Ectodermal cell (in vitro differentiated cells): ENCODE measurements around the gene ARGFX. TPM values are rescaled to one million over a fixed set of nuclear protein-coding genes. Genes with fewer than 3 reads are reported as not detected.

Experiments
- H3K27ac ChIP-seq: 2 replicates; pipeline ENCODE4 v1.7.0; 2013; ENCODE audit warnings: mild to moderate bottlenecking, low read depth, low read length; ENCODE audit not compliant: insufficient read depth, poor library complexity, severe bottlenecking
- H3K27me3 ChIP-seq: 2 replicates; pipeline ENCODE4 v1.7.0; 2013; ENCODE audit warnings: mild to moderate bottlenecking, low read length; ENCODE audit not compliant: insufficient read depth, control insufficient read depth, poor library complexity, severe bottlenecking
- H3K36me3 ChIP-seq: one replicate; pipeline ENCODE4 v1.7.0; 2013; ENCODE audit warnings: low read length; ENCODE audit not compliant: control insufficient read depth, insufficient read depth
- H3K4me1 ChIP-seq: one replicate; pipeline ENCODE4 v1.7.0; 2013; ENCODE audit warnings: low read length; ENCODE audit not compliant: control insufficient read depth, insufficient read depth
- H3K4me3 ChIP-seq: 2 replicates; pipeline ENCODE4 v1.7.0; 2013; ENCODE audit warnings: low read depth, low read length, control low read depth; ENCODE audit not compliant: insufficient read depth
- H3K9me3 ChIP-seq: 2 replicates; pipeline ENCODE4 v1.7.0; 2013; ENCODE audit warnings: mild to moderate bottlenecking, low read length, moderate library complexity; ENCODE audit not compliant: control insufficient read depth
- WGBS, 2 experiments: methylation state at CpG; one replicate each; pipeline ENCODE4 v1.1.7; 2013; ENCODE audit warnings: missing lambda C conversion rate in 2 of 2; 5-methylcytosine and 5-hydroxymethylcytosine counted together
- polyA plus RNA-seq, 4 experiments: library from polyadenylated mRNA; stranded (reverse); fragments of 50-300 nt; gene quantifications; one replicate each; pipeline ENCODE4 v1.2.3, GENCODE V29; 2013

Gene ARGFX
- not detected for polyA plus RNA-seq (2013, experiment 1 of 4)
- polyA plus RNA-seq (2013, experiment 2 of 4): not detected
- polyA plus RNA-seq (2013, experiment 3 of 4): not detected
- polyA plus RNA-seq (2013, experiment 4 of 4): not detected

DNA sequence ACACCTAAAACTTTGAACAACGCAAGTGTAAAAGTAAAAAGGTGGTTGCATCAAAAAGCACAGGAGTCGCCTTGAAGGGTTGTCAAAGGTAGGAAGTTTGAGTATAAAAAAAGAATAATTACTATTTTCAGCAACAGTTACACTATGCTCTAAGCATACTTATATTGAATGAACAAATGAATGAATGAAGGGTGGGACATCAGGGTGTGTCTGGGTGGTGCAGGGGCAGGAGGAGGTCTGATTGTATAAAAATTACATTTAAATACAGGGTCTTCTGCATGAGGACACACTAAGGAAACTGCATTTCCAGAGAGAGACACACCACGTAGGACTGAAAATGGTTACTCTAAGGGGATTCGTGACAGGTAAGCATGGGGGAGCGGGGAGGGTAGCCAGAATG lies at the start of gene ARGFX:
Gene ARGFX, plus strand, starts transcription at position 301 of the 400 bp plus-strand sequence. CDS start 2,765 bp downstream, outside the sequence.
- Histone ChIP-seq H3K9me3 (no peaks in the 10 kb centered on the region), H3K4me3 (no peak within 1 kb of the TSS), H3K4me1 (no peaks in the 10 kb centered on the region), H3K27me3 (no peaks in the 10 kb centered on the region), H3K36me3 (no peaks in the 10 kb centered on the region), H3K27ac (no peak within 1 kb of the TSS)
- 92 to 93% methylated on average over 5 of the region's 5 CpGs for WGBS, 2 experiments

DNA sequence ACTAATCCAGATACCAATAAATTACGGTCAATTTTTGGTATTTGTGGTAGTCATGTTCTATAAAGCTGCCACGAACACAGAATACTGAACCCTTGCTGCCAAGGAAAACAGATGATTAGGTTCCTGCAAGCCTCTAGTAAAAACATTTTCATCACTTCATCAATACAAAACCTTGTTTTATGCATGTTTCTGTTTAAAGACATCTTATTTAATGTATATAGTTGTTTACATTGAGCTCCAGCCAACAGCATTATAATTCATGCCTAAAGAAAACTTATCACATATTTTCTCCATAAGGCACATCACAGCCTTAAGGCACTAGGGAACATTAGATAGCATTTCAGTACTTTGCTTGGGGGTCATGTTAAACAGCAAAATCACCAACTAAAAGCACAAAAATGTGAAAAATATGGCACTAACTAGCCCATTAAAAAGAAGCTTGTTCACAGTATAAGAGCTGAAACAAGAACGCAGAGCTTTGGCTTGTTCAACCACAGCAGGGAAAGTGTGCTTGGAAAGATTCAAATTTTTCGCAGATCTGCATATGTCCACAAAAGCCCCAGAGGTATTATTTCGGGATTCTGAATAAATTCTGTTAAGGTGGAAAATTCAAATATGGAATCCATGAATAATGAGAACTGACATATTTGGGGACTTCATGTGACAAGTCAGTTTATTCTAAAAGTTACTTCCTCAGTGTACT lies 49.6 kb upstream of the ARGFX start:
- Histone ChIP-seq H3K27me3 (no peaks in the 10 kb centered on the region), H3K4me3 (no peak overlapping the region), H3K9me3 (no peaks in the 10 kb centered on the region), H3K4me1 (no peaks in the 10 kb centered on the region), H3K36me3 (peaks cover 7% of the 10 kb centered on the region), H3K27ac (no peak overlapping the region)
- WGBS, 2 experiments: 94 to 98% methylated on average over 4 to 5 of the region's 5 CpGs

DNA sequence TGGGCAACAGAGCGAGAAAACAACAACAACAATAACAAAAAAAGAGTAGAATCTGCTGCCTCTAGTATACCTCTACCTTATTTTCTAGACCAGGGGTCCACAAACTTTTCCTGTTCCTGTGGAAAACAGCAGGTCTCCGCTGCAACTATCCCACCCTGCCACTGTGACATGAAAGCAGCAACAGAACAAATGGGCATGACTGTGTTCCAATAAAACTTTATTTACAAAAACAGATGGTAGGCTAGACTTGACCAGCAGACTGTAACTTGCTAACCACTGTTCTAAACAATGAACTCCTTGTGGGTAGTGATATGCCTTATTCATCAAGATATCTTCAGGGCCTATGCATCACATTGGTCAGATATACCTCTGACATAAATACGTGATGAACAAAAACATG lies 47.2 kb upstream of the ARGFX start:
- no peaks in the 10 kb centered on the region for H3K9me3 ChIP-seq
- no peak overlapping the region for H3K4me3 ChIP-seq
- peaks cover 7% of the 10 kb centered on the region for H3K36me3 ChIP-seq
- H3K27ac ChIP-seq: no peak overlapping the region
- no peaks in the 10 kb centered on the region for H3K27me3 ChIP-seq
- H3K4me1 ChIP-seq: no peaks in the 10 kb centered on the region
- WGBS, 2 experiments: 95 to 96% methylated on average over 2 of the region's 3 CpGs

DNA sequence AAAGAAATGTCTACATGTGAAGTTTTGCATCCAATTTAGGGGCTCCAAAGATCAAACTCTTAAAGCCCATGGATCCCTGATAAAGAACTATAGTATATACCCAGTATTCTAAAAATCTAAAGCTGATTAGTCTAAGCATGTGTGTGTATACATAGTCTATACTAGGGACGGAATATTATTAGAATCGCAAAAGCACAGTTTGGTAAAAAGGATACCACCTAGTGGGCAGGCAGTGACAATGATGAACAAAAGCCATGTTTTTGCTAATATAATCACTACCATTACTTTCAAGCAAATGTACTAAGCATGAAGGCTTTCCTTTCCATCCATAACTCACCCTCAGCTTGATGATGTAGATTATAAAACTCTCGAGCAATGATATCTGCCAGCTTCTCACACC lies 38.4 kb upstream of the ARGFX start:
- Histone ChIP-seq H3K36me3 (no peaks in the 10 kb centered on the region), H3K27me3 (no peaks in the 10 kb centered on the region), H3K27ac (no peak overlapping the region), H3K4me1 (no peaks in the 10 kb centered on the region), H3K9me3 (no peaks in the 10 kb centered on the region), H3K4me3 (no peak overlapping the region)
- WGBS, 2 experiments: 89 to 100% methylated on average over 2 to 3 of the region's 3 CpGs

DNA sequence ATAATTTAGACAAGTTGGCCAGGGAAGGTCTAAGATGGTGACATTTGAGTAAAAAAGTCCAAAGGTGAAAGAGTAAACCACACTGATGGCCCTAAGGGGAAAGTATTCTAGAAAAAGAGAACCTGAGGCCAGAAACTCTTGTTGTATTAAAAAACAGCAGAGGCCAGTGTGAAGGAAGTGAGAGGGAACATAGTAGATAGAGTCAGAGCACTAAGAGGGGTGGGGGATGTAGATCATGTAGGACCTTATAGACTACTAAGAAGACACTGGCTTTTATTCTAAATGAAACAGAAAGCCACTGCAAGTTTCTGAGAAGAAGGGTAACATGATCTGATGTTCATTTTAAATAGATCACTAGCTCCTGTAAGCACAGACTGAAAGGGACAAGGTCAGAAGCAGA lies 36.5 kb upstream of the ARGFX start:
- no peaks in the 10 kb centered on the region for H3K9me3 ChIP-seq
- no peak overlapping the region for H3K27ac ChIP-seq
- no peaks in the 10 kb centered on the region for H3K4me1 ChIP-seq
- no peaks in the 10 kb centered on the region for H3K36me3 ChIP-seq
- no peaks in the 10 kb centered on the region for H3K27me3 ChIP-seq
- H3K4me3 ChIP-seq: no peak overlapping the region

DNA sequence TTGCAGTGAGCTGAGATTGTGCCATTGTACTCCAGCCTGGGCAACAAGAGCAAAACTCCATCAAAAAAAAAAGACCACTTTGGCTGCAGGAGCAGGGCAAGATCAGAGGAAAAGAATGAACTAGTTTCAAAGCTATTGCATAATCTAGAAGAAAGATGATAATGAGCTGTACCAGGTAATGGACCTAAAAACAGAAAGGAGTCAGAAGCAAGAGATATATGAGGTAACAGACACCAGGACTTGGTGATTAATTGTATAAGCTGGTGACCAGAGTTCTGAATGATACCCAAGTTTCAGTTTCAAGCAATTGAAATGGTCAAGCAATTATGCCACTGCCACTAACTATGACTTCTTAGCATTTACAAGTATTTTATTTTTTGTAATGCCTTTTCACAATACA lies 24.8 kb upstream of the ARGFX start:
- H3K36me3 ChIP-seq: peaks cover 17% of the 10 kb centered on the region
- no peaks in the 10 kb centered on the region for H3K27me3 ChIP-seq
- H3K9me3 ChIP-seq: no peaks in the 10 kb centered on the region
- peak overlapping the region; percentile 16 for H3K27ac ChIP-seq
- H3K4me3 ChIP-seq: no peak overlapping the region
- peaks cover 4% of the 10 kb centered on the region for H3K4me1 ChIP-seq

DNA sequence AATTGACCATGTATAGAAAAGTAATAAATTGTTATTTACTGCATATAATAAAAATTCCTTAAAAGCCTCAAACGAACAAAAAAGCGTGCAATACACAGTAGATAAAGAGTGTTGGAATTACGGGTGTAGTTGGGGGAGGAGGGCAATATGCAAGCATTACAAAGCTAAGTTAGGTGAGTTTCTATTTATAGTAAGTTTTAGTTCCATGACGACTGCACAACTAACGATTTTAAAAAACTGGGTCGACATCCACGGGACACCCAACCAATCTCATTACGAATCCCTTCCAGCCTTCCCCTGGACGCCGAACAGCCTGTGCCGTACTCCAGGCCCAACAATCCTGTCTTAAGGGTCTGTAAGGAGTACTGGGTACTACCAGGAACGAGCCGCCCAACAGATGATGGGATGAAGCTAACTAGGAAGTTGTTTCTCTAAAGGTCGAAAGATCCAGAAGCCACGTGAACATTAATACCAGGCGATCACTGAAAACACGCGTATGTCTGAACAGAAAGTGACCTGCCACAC lies 22.6 kb upstream of the ARGFX start:
- H3K27me3 ChIP-seq: no peaks in the 10 kb centered on the region
- no peaks in the 10 kb centered on the region for H3K9me3 ChIP-seq
- peaks cover 4% of the 10 kb centered on the region for H3K4me1 ChIP-seq
- H3K36me3 ChIP-seq: peaks cover 13% of the 10 kb centered on the region
- H3K27ac ChIP-seq: no peak overlapping the region
- 7 to 15% methylated on average over 16 to 18 of the region's 18 CpGs for WGBS, 2 experiments
- H3K4me3 ChIP-seq: peak overlapping the region; percentile 76

DNA sequence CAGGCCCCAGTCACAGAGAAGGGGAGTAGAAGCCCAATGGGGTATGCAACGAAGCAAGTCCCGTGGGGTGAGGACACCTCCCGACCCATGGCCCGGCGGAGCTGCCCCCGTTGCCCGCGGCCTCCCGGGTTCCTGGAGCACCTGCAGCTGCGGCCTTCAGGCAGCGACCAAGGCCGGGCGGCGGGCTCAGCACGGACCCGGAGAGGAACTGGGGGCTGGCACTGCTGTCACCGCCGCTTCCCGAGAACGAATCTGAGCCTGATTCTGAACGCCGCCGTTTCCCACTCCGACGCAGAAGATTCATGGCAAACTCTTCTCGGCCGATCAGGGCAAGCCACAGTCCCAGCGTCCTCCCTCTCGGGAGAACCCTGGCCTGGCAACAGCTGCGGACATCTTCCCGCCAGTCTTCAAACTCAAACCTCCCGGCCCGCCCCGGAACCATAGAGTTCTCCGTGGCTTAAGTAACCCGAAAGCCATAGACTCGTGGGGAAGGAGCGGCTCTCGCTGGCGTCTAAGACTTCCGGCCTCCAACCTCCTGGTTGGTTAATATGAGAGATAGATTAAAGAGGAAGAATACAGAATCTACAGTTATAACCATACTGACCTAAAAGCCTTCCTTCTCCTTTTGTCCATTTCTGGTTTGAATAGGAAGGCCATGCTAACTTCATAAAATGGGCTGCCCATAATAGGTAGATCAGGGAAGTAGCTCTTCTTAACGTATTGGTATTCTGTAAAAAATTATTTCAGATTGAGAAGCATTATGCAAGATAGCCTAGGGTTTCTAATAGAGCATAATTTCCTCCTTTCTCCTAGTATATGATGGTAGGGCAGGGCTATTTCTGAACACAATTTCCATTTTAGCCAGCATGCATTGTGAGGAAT lies 21.9 kb upstream of the ARGFX start, which contains the start of gene POLQ:
Gene POLQ, minus strand, starts transcription at position 415 of the 882 bp plus-strand sequence. Its CDS starts 111 bp downstream, at position 304.
- Histone ChIP-seq H3K36me3 (peaks cover 10% of the 10 kb centered on the region), H3K9me3 (no peaks in the 10 kb centered on the region), H3K27ac (no peak within 1 kb of the TSS), H3K27me3 (no peaks in the 10 kb centered on the region), H3K4me1 (peaks cover 4% of the 10 kb centered on the region), H3K4me3 (peak within 1 kb of the TSS; percentile 76)
- 1% methylated on average over 41 to 42 of the region's 42 CpGs for WGBS, 2 experiments

DNA sequence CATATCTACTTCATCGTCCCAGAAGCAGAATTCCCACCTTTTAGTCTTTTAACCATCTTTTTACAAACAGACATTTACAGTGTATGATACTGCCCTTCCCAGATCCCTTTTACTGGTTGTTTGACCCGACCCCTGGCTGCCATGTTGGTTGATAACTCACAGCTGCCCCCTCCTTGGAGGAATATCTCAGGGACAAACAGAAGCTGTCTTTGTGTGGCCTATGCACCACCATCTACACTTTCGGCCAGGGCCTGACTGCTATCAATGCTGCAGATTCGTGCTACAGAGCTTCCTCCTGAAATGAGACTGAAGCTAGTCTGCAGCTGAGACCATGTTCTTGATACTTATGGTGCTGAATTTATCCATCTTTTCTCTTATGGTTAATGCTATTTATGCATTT lies 15.4 kb upstream of the ARGFX start:
- Histone ChIP-seq H3K36me3 (no peaks in the 10 kb centered on the region), H3K27me3 (no peaks in the 10 kb centered on the region), H3K4me3 (no peak overlapping the region), H3K9me3 (no peaks in the 10 kb centered on the region), H3K4me1 (no peaks in the 10 kb centered on the region), H3K27ac (no peak overlapping the region)
- WGBS, 2 experiments: 81 to 86% methylated on average over 4 of the region's 4 CpGs

DNA sequence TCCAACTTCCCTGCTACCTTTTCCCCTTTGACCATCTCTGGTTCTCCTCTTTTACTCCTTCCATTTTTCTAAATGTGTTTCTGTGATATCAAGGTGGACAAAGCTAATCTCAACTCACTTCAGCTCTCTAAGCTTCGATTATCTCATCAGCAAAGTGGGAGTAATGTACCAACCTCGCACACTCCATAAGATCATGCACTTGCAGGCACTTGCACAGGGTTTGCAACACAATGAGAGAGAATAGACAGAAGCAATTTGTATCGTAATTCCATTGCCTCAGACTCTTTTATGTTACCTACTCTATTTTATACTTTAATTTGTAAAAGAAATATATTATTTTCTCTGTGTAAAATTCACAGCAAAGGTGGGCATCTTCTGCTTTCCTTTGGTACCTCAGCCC lies 15.0 kb upstream of the ARGFX start:
- Histone ChIP-seq H3K27me3 (no peaks in the 10 kb centered on the region), H3K36me3 (no peaks in the 10 kb centered on the region)

More for the DNA sequence above, 15.0 kb upstream of the ARGFX start:
- Histone ChIP-seq H3K4me1 (no peaks in the 10 kb centered on the region), H3K27ac (no peak overlapping the region), H3K4me3 (no peak overlapping the region), H3K9me3 (no peaks in the 10 kb centered on the region)
- WGBS, 2 experiments: 95 to 100% methylated on average over 3 of the region's 3 CpGs
